Endothelial cell (in vitro differentiated cells): ENCODE results near the gene SORCS1. TPM values are rescaled to one million over a fixed set of nuclear protein-coding genes. Genes with fewer than 3 reads are reported as not detected.

Experiments
- DNase-seq: peaks from one replicate; pipeline ENCODE4 v3.0.0; 2021; ENCODE audit warnings: low spot score
- H3K27ac Mint-ChIP-seq: one replicate; pipeline ENCODE4 v1.8.0; 2021; ENCODE audit warnings: mixed read lengths, inconsistent platforms; ENCODE audit not compliant: unreplicated experiment
- H3K27me3 Mint-ChIP-seq: one replicate; pipeline ENCODE4 v1.8.0; 2021; ENCODE audit warnings: mild to moderate bottlenecking, moderate library complexity, mixed read lengths, inconsistent platforms; ENCODE audit not compliant: unreplicated experiment
- H3K36me3 Mint-ChIP-seq: one replicate; pipeline ENCODE4 v1.8.0; 2021; ENCODE audit warnings: mild to moderate bottlenecking, low read depth, mixed read lengths, inconsistent platforms; ENCODE audit not compliant: unreplicated experiment
- H3K4me1 Mint-ChIP-seq: one replicate; pipeline ENCODE4 v1.8.0; 2021; ENCODE audit warnings: mild to moderate bottlenecking, mixed read lengths, inconsistent platforms; ENCODE audit not compliant: unreplicated experiment
- H3K4me3 Mint-ChIP-seq: one replicate; pipeline ENCODE4 v1.8.0; 2021; ENCODE audit warnings: mild to moderate bottlenecking, mixed read lengths, inconsistent platforms; ENCODE audit not compliant: unreplicated experiment
- H3K9me3 Mint-ChIP-seq: one replicate; pipeline ENCODE4 v1.8.0; 2021; ENCODE audit warnings: mixed read lengths, inconsistent platforms; ENCODE audit not compliant: unreplicated experiment
- CTCF ChIP-seq: fragments of 200-600 bp; sonication (generic); IDR thresholded peaks from one replicate; pipeline ENCODE4 v1.5.0; 2021; ENCODE audit warnings: antibody characterized with exemption; ENCODE audit not compliant: unreplicated experiment
- total RNA-seq: library from RNA; stranded (reverse); fragmentation: NEBNext Ultra II Directional; extraction: Animal tissue kit (Norgen Biotek cat#: 25700); gene quantifications from one replicate; pipeline ENCODE4 v1.2.1, GENCODE V29; 2021; ENCODE audit not compliant: unreplicated experiment

The SORCS1 gene
- total RNA-seq, 1 donor from 2014 or later, result 0.56 TPM

GRCh38 chr10:106897719-106898118 is 266.8 kb downstream of the SORCS1 start:
- DNase-seq, result no peak
- Mint-ChIP-seq H3K27me3 (peaks cover 1% of the 10 kb centered on the region), H3K9me3 (no peaks in the 10 kb centered on the region), H3K4me1 (no peaks in the 10 kb centered on the region), H3K27ac (no peak overlapping the region), H3K4me3 (no peak overlapping the region), H3K36me3 (no peaks in the 10 kb centered on the region)
- TF ChIP-seq CTCF, result no peak

GRCh38 chr10:106894692-106895091 is 269.8 kb downstream of the SORCS1 start:
- no peak overlapping the region for H3K4me3 Mint-ChIP-seq
- H3K36me3 Mint-ChIP-seq, result no peaks in the 10 kb centered on the region
- no peak for DNase-seq
- H3K27ac Mint-ChIP-seq, result no peak overlapping the region
- no peaks in the 10 kb centered on the region for H3K4me1 Mint-ChIP-seq
- TF ChIP-seq CTCF, result no peak
- no peaks in the 10 kb centered on the region for H3K9me3 Mint-ChIP-seq
- no peaks in the 10 kb centered on the region for H3K27me3 Mint-ChIP-seq

- no peak for DNase-seq
- no peaks in the 10 kb centered on the region for H3K4me1 Mint-ChIP-seq
- no peak for TF ChIP-seq CTCF
- no peaks in the 10 kb centered on the region for H3K36me3 Mint-ChIP-seq
- H3K27ac Mint-ChIP-seq, result no peak overlapping the region
- no peak overlapping the region for H3K4me3 Mint-ChIP-seq
- H3K9me3 Mint-ChIP-seq, result no peaks in the 10 kb centered on the region
- no peaks in the 10 kb centered on the region for H3K27me3 Mint-ChIP-seq
Measured at GRCh38 chr10:106877574-106877973, 286.9 kb downstream of the SORCS1 start.

GRCh38 chr10:106874604-106874889 is 290.0 kb downstream of the SORCS1 start:
- H3K4me1 Mint-ChIP-seq, result no peaks in the 10 kb centered on the region
- no peaks in the 10 kb centered on the region for H3K36me3 Mint-ChIP-seq
- no peaks in the 10 kb centered on the region for H3K27me3 Mint-ChIP-seq
- H3K9me3 Mint-ChIP-seq, result no peaks in the 10 kb centered on the region
- no peak for DNase-seq
- H3K4me3 Mint-ChIP-seq, result no peak overlapping the region
- no peak overlapping the region for H3K27ac Mint-ChIP-seq
- TF ChIP-seq CTCF, result no peak

- Mint-ChIP-seq H3K27ac (no peak overlapping the region), H3K9me3 (no peaks in the 10 kb centered on the region), H3K4me3 (no peak overlapping the region), H3K27me3 (no peaks in the 10 kb centered on the region), H3K36me3 (no peaks in the 10 kb centered on the region), H3K4me1 (no peaks in the 10 kb centered on the region)
- no peak for TF ChIP-seq CTCF
- DNase-seq, result no peak
Measured at GRCh38 chr10:106873770-106874603, 290.5 kb downstream of the SORCS1 start.
